A204.1 (cell line): ENCODE measurements around the gene GSG1L2.

Source experiments
- FAIRE-seq: peaks from 2 replicates; lab custom pipeline; 2012; peaks lifted over from hg19 to GRCh38; lab: Jason Lieb, UNC

GSG1L2 gene

GRCh38 chr17:9821921-9822320, at the start of gene GSG1L2:
Gene GSG1L2 (minus strand): TSS chr17:9822079. CDS start chr17:9822071, 8 bp downstream.
- FAIRE-seq: no peak

- FAIRE-seq: no peak
These were observed 46.7 kb upstream of the GSG1L2 start for GRCh38 chr17:9868552-9868951.

GRCh38 chr17:9865586-9865985, 43.7 kb upstream of the GSG1L2 start:
- no peak for FAIRE-seq

GRCh38 chr17:9862949-9863348, 41.1 kb upstream of the GSG1L2 start:
- FAIRE-seq: no peak

- no peak for FAIRE-seq
These were observed 40.3 kb upstream of the GSG1L2 start for GRCh38 chr17:9862220-9862619.

- FAIRE-seq: no peak
These were observed 39.0 kb upstream of the GSG1L2 start for GRCh38 chr17:9860851-9861250.

- FAIRE-seq: no peak
These were observed 37.9 kb upstream of the GSG1L2 start for GRCh38 chr17:9859781-9860180.

GRCh38 chr17:9855036-9855435, 33.2 kb upstream of the GSG1L2 start:
- no peak for FAIRE-seq

GRCh38 chr17:9854255-9854654, 32.4 kb upstream of the GSG1L2 start:
- FAIRE-seq: no peak

- FAIRE-seq: no peak
These were observed 28.3 kb upstream of the GSG1L2 start for GRCh38 chr17:9850151-9850550.

GRCh38 chr17:9845306-9845705, 23.4 kb upstream of the GSG1L2 start:
- FAIRE-seq: no peak

GRCh38 chr17:9844153-9844552, 22.3 kb upstream of the GSG1L2 start:
- FAIRE-seq: no peak

- FAIRE-seq: no peak
These were observed 21.5 kb upstream of the GSG1L2 start for GRCh38 chr17:9843152-9844010.

- FAIRE-seq: no peak
These were observed 20.3 kb upstream of the GSG1L2 start for GRCh38 chr17:9842057-9842758.

- no peak for FAIRE-seq
These were observed 17.6 kb upstream of the GSG1L2 start for GRCh38 chr17:9839433-9839832.

GRCh38 chr17:9837551-9838471, 15.9 kb upstream of the GSG1L2 start:
- no peak for FAIRE-seq

- FAIRE-seq: no peak
These were observed 12.0 kb upstream of the GSG1L2 start for GRCh38 chr17:9833922-9834321.

- no peak for FAIRE-seq
These were observed 8.8 kb upstream of the GSG1L2 start for GRCh38 chr17:9830711-9831110.

GRCh38 chr17:9829343-9829742, 7.5 kb upstream of the GSG1L2 start:
- FAIRE-seq: no peak

- FAIRE-seq: no peak
These were observed 6.7 kb upstream of the GSG1L2 start for GRCh38 chr17:9828296-9829295.

- no peak for FAIRE-seq
These were observed 3.8 kb upstream of the GSG1L2 start, which contains the start of gene GLP2R for GRCh38 chr17:9825641-9826150. Gene GLP2R (plus strand): TSS chr17:9825924. CDS start chr17:9826064, 140 bp downstream.
